Inflammatory macrophage (primary cell): Measurements from ENCODE around the gene BTN2A1.
"Not testable (repeated sequence)": the region's sequence is repeated elsewhere in the genome, so short reads cannot be mapped to it uniquely, and the experiment has no call there.

Experiments
- DNase-seq, 2 donors: peaks; one replicate each; pipeline ENCODE4 v3.0.0-alpha.2; 2020 to 2022
- total RNA-seq, 18 experiments: gene quantifications; one replicate each; lab custom pipeline; 2026; ENCODE audit warnings: mixed read lengths in 6 of 18, inconsistent platforms in 2 of 18; lab: John Stamatoyannopoulos, UW

BTN2A1 gene
- total RNA-seq: 22.1 to 66.3 (median 32.4) reads per million in 18 experiments

DNA sequence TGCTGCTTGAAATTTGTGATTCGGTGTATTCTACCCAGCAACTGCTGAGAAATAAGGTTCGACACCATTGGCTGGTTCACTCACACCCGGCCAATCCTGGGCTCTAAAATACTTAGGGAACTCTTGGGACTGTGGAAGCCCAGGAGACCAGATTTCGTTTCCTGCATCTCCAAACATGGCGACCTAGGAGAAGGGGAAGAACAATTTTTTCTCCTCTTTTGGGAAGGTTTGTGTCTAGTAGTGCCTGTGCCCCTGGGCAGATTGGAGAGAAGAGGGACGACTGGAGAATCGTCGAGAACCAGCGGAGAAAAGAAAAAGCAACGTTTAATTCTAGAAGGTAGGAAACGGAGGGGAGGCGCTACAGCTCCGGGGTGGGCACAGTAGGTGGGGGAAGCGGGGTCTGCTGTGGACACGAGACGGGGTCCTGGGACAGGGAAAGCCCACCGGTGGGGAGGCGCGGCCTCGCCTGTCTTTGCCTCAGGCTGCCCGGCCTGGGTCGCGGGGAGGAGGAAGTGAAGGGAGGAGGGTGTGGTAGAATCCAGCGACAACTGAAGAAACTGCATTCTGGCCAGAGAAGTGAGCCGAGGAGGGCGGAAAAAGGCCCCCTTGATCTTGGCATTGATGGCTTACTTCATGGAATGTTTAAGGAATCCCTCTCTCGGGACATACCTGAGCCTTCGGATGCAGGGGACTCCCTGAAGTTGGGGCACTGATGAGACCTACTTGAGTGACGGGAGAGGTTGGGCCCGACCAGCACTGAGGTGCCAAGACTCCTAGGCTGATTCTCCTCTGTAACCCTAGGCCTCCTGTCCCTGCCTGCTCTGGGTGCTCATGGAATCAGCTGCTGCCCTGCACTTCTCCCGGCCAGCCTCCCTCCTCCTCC lies at the start of gene BTN2A1:
Gene BTN2A1 (plus strand): TSS at position 150 of the 883 bp plus-strand sequence. CDS start 682 bp downstream, at position 832.
- peak; percentile 93 for DNase-seq

DNA sequence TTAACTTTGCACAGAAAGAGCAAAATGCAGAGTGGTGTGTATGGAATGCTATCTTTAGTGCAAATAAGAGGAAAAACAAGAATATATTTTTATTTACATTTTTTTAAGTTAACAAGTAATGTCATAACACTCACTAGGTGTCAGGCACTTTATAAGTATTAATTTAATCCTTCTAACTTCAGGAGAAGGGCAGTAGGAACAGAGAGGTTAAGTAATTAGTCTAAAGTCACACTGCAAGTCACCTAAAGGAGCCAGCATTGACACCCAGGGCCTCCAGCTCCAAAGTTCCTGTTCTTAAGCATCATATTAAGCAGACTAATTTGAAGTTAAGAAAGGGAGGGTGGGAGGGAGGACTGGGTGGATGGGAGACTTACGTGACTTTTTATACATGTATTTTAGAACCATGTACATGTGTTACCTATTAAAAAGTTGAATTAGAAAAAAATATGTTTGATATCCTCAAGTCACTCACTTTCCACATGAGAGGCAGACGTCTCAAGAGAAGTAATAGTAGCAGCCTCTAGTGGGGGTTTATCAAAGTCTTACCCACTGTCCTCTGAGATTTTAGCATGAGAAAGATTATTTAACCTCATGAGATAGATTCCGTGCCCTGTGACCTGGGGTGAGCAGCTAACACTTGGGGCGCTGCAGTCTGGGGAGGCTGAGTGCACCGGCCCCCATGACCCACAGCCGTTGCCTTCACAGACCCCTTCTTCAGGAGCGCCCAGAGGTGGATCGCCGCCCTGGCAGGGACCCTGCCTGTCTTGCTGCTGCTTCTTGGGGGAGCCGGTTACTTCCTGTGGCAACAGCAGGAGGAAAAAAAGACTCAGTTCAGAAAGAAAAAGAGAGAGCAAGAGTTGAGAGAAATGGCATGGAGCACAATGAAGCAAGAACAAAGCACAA lies 48.7 kb upstream of the BTN2A1 start:
- no peak for DNase-seq

DNA sequence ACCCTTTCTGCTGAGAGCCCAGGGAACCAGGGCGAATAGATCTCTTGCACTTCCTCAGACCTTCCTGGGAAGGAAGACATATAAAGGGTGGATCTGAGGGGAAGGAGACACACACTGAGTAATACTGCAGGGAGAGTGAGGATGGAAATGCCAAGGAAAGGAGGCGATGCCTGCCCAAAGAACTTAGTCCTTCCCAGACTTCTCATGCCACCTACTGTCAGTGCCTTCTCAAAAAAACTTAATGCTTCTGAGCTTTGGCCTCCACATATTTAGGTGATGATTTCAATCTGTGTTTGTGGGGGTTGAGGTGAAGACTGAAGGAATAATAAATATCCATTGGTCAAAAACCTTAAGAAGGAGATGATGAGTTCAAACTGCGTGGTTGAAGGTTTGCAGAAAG lies 46.0 kb upstream of the BTN2A1 start:
- DNase-seq: no peak

DNA sequence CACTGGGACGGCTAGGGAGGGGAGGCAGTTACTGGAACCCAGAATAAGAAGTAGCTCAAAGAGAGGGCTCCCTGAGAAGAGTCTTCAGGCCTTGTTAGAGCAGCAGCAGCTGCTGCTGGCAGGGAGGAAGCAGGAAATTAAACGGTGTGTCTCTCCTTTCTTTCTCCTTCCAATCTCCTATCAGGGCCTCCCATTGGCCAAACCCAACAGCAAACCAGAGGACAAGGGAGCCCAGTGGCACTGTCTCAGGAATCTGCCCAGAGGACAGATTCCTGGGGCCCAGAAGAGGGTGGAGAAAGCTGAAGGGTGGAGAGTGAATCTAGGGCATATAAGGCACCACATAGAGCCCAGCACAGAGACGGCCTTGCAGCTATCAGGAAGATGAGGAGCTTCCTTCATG lies 45.5 kb upstream of the BTN2A1 start:
- no peak for DNase-seq

DNA sequence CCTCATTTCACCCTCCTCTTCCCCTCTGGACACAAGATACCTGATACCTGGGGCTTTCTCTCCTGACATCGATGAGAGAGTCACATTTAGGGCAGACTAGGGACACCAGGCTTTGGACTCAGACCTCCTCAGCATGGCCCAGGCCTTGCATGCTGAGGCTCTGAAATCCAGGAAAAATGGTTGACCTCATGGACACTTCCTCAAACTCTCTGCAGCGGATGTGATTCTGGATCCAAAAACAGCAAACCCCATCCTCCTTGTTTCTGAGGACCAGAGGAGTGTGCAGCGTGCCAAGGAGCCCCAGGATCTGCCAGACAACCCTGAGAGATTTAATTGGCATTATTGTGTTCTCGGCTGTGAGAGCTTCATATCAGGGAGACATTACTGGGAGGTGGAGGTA lies 44.8 kb upstream of the BTN2A1 start:
- no peak for DNase-seq

DNA sequence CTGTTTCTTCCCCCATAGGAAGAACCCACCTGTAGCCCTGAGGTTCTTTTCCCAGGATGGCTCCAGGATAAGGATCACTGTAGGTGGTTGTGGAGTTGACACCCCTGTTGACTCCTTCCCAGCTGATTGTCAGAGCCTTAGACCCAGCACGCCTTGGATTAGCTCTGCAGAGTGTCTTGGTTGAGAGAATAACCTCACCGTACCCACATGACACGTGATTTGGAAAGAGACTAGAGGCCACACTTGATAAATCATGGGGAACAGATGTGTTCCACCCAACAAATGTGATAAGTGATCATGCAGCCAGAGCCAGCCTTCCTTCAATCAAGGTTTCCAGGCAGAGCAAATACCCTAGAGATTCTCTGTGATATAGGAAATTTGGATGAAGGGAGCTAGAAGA lies 43.5 kb upstream of the BTN2A1 start:
- DNase-seq: no peak

DNA sequence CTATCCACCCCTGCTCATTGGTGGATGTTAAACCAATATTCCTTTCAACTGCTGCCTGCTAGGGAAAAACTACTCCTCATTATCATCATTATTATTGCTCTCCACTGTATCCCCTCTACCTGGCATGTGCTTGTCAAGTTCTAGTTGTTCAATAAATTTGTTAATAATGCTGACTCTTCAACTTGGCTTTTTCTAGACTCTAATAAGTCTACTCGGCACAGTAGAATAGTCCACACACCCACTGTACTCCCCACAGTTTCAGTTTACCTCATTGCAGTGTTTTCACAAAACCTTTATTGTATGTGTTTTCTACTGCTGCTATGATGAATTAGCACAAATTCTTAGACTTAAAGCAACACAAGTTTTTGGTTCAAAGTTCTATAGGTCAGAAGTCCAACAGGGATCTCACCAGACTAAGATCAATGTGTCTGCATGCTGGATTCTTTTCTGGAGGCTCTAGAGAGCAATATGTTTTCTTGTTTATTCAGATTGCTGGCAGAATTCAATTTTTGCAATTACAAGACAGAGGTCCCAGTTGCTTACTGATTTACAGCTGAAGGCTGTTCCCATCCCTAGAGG lies 42.6 kb upstream of the BTN2A1 start:
- DNase-seq: no peak

DNA sequence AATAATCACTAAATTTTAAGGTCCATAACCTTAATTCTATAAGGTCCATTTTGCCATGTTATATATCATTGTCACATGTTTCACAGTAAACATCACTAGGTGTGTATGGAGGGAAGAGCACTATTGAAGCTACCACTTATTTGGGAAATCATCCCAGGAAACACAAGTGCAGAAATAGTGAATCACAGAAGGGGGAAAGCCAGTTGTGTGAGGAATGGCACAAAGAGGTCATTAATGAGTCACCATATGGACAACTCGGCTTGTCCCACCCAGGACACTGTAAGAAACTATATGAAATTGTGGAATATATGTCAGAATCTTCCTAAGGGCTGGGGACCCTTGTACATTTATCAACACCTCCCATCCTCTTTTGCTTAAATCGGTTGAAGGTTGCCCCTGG lies 42.0 kb upstream of the BTN2A1 start:
- DNase-seq: no peak

DNA sequence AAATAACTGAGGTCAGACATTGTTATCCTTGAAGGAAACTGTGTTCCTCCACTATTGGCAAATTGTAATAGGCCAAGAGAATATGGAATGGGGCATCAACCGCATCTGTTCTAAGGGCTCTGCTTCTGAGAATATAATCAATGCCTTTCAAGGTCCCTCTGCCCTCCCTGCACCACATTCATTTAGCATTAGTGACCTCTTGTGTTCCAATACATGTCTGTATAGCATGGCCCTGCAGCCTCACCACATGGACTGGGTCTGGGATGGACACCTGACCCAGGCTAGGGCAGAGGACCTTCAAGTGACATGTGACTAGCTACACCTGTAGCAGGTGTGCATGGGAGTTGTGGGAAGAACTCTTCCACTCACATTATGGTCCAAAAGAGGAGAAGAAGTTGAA lies 41.5 kb upstream of the BTN2A1 start:
- no peak for DNase-seq

DNA sequence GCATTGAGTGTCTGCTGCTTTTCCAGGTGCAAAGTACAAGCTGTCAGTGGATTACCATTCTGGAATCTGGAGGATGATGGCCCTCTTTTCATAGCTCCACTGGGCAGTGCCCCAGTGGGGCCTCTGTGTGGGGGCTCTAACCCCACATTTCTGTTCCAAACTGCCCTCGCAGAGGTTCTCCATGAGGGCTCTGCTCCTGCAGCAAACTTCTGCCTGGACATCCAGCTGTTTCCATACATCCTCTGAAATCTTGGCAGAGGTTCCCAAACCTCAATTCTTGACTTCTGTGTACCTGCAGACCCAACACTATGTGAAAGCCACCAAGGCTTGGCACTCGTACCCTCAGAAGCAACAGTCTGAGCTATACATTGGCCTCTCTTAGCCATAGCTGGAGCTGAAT lies 39.7 kb upstream of the BTN2A1 start:
- not testable (repeated sequence) for DNase-seq

DNA sequence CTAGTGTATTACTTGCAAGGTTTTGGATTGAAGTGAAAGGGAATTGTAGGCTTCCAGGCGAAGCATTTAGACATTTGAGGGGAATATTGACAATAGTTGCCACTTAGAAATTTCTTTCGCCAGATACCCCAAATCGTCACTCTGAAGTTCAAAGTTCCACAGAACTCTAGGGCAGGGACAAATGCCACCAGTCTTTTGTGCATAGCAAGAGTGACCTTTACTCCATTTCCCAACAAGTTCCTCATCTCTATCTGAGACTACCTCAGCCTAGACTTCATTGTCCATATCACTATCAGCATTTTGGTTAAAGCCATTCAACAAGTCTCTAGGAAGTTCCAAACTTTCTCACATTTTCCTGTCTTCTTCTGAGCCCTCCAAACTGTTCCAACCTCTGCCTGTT lies 39.0 kb upstream of the BTN2A1 start:
- DNase-seq: not testable (repeated sequence)

DNA sequence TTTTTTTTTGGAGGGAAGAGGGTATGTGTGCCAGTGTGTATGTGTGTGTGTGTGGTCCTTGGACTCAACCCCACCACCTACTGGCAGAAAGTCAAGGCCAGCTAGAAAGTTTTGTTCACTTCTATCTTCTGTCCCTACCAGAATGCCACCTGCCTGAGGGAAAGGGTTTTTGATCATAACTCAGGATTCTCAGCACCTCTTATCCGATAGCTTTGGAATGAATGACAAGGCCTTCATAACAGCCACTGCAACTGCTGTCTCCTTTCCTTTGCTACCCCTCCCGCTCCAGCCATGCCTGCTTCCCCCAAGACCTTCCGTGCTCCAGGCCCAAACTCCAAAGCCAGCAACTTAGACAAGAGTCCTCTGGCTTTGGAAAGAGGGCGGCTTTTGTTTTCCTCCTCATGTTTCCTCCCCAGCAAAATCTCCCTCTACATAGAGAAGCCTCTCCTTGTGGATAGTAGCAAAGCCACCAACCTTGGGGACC lies 37.0 kb upstream of the BTN2A1 start:
- DNase-seq: peak in 1 of 2 donors; percentile 33

DNA sequence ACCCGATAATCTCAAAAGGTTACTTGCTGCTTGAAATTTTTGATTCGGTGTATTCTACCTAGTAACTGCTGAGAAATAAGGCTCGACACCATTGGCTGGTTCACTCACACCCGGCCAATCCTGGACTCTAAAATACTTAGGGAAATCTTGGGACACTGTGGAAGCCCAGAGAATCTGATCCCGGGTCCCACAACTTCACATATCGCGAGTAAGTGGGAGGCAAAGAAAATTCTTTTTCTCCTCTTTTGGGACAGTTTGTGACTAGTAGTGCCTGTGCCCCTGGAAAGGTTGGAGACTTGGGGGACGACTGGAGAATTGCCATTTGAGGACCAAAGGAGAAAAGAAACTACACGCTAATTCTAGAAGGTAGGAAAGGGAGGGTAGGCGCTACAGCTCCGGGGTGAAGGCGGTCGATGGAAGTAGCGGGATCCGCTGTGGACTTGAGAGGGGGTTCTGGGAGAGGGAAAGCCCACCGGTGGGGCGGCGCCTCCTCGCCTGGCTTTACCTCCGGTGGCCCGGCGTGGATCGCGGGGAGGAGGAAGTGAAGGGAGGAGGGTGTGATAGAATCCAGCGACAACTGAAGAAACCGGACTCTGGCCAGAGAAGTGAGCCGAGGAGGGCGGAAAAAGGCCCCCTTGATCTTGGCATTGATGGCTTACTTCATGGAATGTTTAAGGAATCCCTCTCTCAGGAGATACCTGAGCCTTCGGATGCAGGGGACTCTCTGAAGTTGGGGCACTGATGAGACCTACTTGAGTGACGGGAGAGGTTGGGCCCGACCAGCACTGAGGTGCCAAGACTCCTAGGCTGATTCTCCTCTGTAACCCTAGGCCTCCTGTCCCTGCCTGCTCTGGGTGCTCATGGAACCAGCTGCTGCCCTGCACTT lies 36.3 kb upstream of the BTN2A1 start:
- DNase-seq: peak; percentile 85 to 86

DNA sequence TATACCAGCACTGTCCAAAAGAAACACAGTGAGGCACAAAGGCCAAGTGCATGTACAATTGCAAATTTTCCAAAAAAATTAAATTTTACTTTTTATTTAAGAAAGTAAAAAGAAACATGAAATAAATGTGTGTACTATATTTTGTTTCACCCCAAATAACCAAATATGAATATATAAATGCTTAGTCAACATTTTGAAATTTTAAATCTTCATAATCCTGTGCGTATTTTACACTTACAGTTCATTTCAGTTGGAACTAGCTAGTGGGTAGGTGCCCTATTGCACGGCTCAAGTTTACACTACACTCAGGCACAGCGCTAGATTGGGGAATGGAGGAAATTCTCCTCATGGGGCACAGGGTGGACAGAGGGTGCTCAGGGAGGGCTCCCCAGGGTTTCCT lies 35.4 kb upstream of the BTN2A1 start:
- no peak for DNase-seq

DNA sequence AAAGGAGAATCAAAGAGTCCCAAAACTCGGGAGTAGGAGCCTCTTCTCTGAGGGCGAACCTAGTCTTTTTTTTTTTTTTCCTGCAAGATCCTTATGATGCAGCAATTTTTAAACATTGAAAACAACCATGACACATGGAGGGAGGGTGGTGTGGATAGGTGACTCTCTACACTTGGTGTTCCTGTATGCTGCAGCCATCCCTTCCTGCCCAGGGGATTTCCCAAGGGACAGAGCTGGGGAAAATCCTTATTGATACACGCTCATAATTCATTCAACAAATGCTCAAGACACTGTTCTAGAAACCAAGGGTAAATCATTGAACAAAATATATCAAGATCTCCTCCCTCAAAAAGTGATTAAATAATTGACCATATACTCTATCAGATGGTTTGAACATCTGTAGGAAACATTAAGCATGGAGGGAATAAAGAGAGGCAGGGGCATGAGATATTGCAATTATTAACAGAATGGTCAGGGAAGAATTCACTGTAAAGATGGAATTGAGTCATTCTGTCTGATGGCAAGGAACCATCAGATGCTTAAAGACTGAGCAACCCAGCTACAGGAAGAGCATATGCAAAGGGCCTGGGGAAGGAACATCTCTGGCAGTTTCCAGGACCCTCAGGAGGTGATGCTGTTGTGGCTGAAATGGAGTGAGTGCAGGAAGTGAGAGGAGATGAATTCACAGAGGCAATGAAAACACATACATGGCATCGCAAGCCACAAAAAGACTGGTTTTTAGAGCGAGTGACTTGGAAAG lies 30.9 kb upstream of the BTN2A1 start:
- no peak for DNase-seq

DNA sequence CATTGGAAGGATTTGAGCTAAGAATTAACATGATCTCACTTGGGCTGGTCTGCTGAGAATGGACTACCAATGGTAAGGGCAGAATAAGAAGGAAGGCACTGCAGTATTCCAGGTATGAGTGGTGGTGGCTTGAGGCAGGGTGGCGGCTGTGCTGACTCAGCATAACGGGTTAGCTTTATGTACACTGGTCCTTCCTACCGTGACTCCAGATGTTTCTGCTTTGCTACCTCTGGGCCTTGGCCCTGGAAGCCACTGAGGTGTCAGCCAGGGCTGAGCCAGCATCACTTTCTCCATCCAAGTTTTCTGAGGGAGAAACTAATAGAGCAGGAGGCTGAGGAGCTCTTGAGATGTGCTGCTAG lies 30.3 kb upstream of the BTN2A1 start:
- no peak for DNase-seq

DNA sequence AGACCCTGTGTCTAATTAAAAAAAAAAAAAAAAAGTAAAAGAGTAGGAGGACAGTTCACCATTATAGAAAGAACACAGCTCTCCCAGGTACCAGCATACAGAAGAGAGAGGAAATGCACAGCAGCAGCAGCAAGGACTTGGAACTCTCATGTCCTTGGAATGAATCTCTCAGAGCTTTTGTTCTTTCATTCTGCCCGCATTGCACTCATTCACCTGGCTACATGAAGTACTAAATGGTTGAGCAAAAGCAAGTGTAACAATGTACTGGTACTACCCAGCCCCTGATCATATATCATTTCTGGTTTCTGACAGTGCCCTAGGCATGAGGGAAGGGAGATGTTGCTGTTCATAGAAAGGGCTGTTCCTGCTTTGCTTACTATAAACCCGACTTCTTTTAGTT lies 29.5 kb upstream of the BTN2A1 start:
- DNase-seq: no peak

DNA sequence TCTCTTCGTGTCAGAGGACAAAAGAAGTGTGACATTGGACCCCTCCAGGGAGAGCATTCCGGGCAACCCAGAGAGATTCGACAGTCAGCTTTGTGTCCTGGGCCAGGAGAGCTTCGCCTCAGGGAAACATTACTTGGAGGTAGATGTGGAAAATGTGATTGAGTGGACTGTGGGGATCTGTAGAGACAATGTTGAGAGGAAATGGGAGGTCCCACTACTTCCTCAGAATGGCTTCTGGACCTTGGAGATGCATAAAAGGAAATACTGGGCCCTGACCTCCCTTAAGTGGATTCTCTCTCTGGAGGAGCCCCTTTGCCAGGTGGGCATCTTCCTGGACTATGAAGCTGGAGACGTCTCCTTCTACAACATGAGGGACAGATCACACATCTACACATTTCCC lies 27.0 kb upstream of the BTN2A1 start:
- no peak for DNase-seq

DNA sequence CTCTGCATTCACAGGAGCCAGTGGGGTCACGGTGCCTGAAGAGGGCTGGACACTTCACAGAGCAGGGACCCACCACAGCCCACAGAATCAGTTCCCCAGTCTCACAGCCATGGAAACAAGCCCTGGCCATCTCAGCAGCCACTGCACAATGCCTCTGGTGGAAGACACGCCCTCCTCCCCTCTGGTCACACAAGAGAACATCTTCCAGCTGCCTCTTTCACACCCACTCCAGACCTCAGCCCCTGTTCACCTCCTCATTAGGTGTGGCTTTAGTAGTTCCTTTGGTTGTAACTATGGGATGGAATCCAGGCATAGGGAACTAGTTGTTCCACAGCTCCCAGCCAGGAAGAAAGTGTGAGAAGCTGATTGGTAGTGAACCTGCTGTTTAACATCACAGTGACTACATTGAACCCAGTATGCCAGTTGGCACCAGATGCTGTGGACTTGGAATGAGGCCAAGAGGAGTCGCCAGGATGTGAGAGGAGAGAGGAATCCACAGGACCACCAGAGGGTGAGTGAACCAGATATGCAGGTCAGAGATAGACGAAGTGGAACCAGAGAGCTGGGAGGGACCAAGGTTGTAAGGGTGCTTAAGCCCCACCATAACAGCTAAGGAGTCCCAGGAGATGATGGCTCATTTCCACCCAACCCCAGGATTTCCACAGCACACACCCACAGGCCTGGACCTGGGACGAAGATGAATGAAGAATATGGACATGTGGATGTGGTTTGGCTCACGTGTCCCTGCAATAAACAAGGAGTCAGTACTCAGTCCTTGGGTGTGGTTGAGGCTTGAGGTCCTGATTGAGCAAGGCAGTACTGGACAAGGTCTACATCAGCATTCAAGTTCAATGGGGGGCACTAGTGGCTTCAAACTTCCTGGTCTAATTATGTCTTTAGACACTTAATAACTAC lies 26.2 kb upstream of the BTN2A1 start:
- peak; percentile 32 to 42 for DNase-seq

DNA sequence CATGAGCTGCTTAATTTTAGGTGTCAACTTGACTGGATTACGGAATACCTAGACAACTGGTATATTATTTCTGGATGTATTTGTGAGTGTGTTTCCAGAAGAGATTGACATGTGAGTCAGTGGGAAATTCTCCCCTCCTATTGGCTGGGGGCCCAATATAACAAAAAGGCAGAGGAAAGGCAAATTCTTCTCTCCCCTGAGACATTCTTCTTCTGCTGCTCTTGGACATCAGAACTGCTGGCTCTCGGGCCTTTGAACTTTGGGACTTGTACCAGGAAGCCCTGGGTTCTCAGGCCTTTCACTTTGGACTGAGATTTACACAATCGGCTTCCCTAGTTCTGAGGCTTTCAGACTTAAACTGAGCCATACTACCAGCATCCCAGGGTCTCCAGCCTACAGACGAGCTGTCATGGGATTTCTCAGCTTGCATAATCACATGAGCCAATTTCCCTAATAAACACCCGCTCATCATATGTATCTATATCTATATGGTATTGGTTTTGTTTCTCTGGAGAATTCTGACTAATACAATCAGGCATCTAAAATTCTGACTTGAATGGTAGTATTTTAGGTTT lies 25.0 kb upstream of the BTN2A1 start:
- peak in 1 of 2 donors; percentile 24 for DNase-seq
